HepG2 (cell line): Measurements from ENCODE around the gene SCNM1. TPM values are rescaled to one million over a fixed set of nuclear protein-coding genes. Genes with fewer than 3 reads are reported as not detected.

Experiments used
- BRF2 ChIP-seq: sonication (generic); formaldehyde crosslinking; IDR thresholded peaks from 2 replicates; pipeline ENCODE4 v1.8.1; 2022; ENCODE audit warnings: mild to moderate bottlenecking, missing genetic modification reagents
- ISX ChIP-seq: sonication (generic); formaldehyde crosslinking; conservative IDR thresholded peaks from 2 replicates; pipeline ENCODE4 v1.5.0; 2020; ENCODE audit warnings: missing genetic modification reagents
- KDM1A ChIP-seq: IDR thresholded peaks from 2 replicates; pipeline ENCODE4 v1.6.1; 2016; ENCODE audit warnings: missing compliant biosample characterization
- KLF13 ChIP-seq: sonication (generic); formaldehyde crosslinking; IDR thresholded peaks from 2 replicates; pipeline ENCODE4 v1.4.0; 2020; ENCODE audit warnings: mild to moderate bottlenecking, missing genetic modification reagents
- MAZ ChIP-seq, 2 experiments: sonication (generic) in 1 of 2; formaldehyde crosslinking in 1 of 2; IDR thresholded peaks; 2 replicates each; pipeline versions ENCODE4 v1.5.0 to v1.6.1; 2012 to 2020; ENCODE audit warnings: low read depth in 2 of 2, mild to moderate bottlenecking in 2 of 2, borderline replicate concordance in 1 of 2, improper control_type of control experiment in 1 of 2, low read length in 1 of 2, missing genetic modification reagents in 1 of 2, moderate library complexity in 1 of 2
- MTA3 ChIP-seq: sonication (generic); formaldehyde crosslinking; IDR thresholded peaks from 2 replicates; pipeline ENCODE4 v1.4.0; 2020; ENCODE audit warnings: missing genetic modification reagents
- MTERF4 ChIP-seq: sonication (generic); formaldehyde crosslinking; IDR thresholded peaks from 2 replicates; pipeline ENCODE4 v1.8.0; 2023; ENCODE audit warnings: mild to moderate bottlenecking, missing genetic modification reagents
- NRL ChIP-seq: sonication (generic); formaldehyde crosslinking; IDR thresholded peaks from 2 replicates; pipeline ENCODE4 v1.5.0; 2020; ENCODE audit warnings: missing genetic modification reagents, mild to moderate bottlenecking, moderate library complexity, borderline replicate concordance
- RFX5 ChIP-seq: IDR thresholded peaks from 2 replicates; pipeline ENCODE4 v1.6.1; 2011; ENCODE audit warnings: low read depth, low read length, improper control_type of control experiment
- RNF2 ChIP-seq: fragments of 450-650 bp; conservative IDR thresholded peaks from 2 replicates; pipeline ENCODE4 v1.6.1; 2016; ENCODE audit warnings: low read depth
- SIN3A ChIP-seq: IDR thresholded peaks from 2 replicates; pipeline ENCODE4 v1.6.1; 2011; ENCODE audit warnings: low read depth, mild to moderate bottlenecking, control low read depth, low read length, borderline replicate concordance
- SP5 ChIP-seq: IDR thresholded peaks from 2 replicates; pipeline ENCODE4 v1.6.1; 2016; ENCODE audit warnings: low read depth, borderline replicate concordance
- SRSF4 ChIP-seq: fragments of 200-400 bp; formaldehyde crosslinking; IDR thresholded peaks from one replicate; pipeline ENCODE4 v1.6.1; 2018; ENCODE audit warnings: mild to moderate bottlenecking, low read depth, low read length, moderate library complexity; ENCODE audit not compliant: poor library complexity, severe bottlenecking
- SSRP1 ChIP-seq: IDR thresholded peaks from 2 replicates; pipeline ENCODE4 v1.6.1; 2016; ENCODE audit warnings: control low read depth
- ZBED4 ChIP-seq: sonication (generic); formaldehyde crosslinking; IDR thresholded peaks from 2 replicates; pipeline ENCODE4 v1.4.0; 2020; ENCODE audit warnings: missing genetic modification reagents, borderline replicate concordance
- ZBTB38 ChIP-seq: sonication (generic); formaldehyde crosslinking; IDR thresholded peaks from 2 replicates; pipeline ENCODE4 v1.5.1; 2020; ENCODE audit warnings: mild to moderate bottlenecking, missing genetic modification reagents
- ZNF253 ChIP-seq: sonication (generic); formaldehyde crosslinking; IDR thresholded peaks from 2 replicates; pipeline ENCODE4 v1.8.0; 2022; ENCODE audit warnings: mild to moderate bottlenecking, missing genetic modification reagents, borderline replicate concordance
- ZNF362 ChIP-seq: sonication (generic); formaldehyde crosslinking; IDR thresholded peaks from 2 replicates; pipeline ENCODE4 v1.4.0; 2020; ENCODE audit warnings: missing genetic modification reagents, mild to moderate bottlenecking, borderline replicate concordance
- ZNF430 ChIP-seq: sonication (generic); formaldehyde crosslinking; IDR thresholded peaks from 2 replicates; pipeline ENCODE4 v1.9.0; 2021; ENCODE audit warnings: mild to moderate bottlenecking, missing genetic modification reagents
- ZNF513 ChIP-seq: sonication (generic); formaldehyde crosslinking; conservative IDR thresholded peaks from 2 replicates; pipeline ENCODE4 v1.5.0; 2020; ENCODE audit warnings: missing genetic modification reagents
- ZNF619 ChIP-seq: sonication (generic); formaldehyde crosslinking; IDR thresholded peaks from 2 replicates; pipeline ENCODE4 v1.4.0; 2020; ENCODE audit warnings: mild to moderate bottlenecking, missing genetic modification reagents
- ZNF703 ChIP-seq: sonication (generic); formaldehyde crosslinking; IDR thresholded peaks from 2 replicates; pipeline ENCODE4 v1.5.1; 2020; ENCODE audit warnings: missing genetic modification reagents, mild to moderate bottlenecking, moderate library complexity, borderline replicate concordance
- polyA plus RNA-seq, 8 experiments: library from polyadenylated mRNA; depleted of rRNA in 3 of 8; stranded (reverse) in 7 of 8; unstranded in 1 of 8; fragments of >200 nt; fragmentation: Illumina TruSeq in 4 of 8; extraction: Trizol in 4 of 8; gene quantifications; 2 replicates each; pipeline versions ENCODE4 v1.2.1 to v1.2.3, GENCODE V29; 2011 to 2016; ENCODE audit warnings: low read depth in 4 of 8, missing spikeins in 1 of 8, mixed read lengths in 1 of 8; ENCODE audit not compliant: insufficient read depth in 1 of 8
- total RNA-seq, 5 experiments: library from RNA; depleted of rRNA; stranded (reverse); fragments of >200 nt; fragmentation: Illumina TruSeq; extraction: Trizol; gene quantifications; 2 replicates each; pipeline ENCODE4 v1.2.3, GENCODE V29; 2016; ENCODE audit warnings: low read depth in 1 of 5

The SCNM1 gene
- total and polyA plus RNA-seq, 2 of the 13 experiments (the other 11 are each of a cell fraction or from before 2014, with no cell fraction given) = 16.3 to 31.5 TPM

- TF ChIP-seq BRF2 (CRISPR knock-in tag) (no peak), MTA3 (CRISPR knock-in tag) (no peak), KLF13 (CRISPR knock-in tag) (no peak), MTERF4 (CRISPR knock-in tag) (no peak), RFX5 (no peak), SIN3A (0 out of 2 replicates have a peak, but pooled peaks have one; percentile 28), RNF2 (no peak), MAZ (IDR thresholded peaks at IDR 0.05; ENCODE audit: borderline replicate concordance, low read depth, low read length) (no peak), MAZ (CRISPR knock-in tag; IDR thresholded peaks at IDR 0.05; ENCODE audit: low read depth) (peak; percentile 15; the same call in 1 of the 2 replicates), KDM1A (CRISPR knock-in tag) (no peak), ZNF619 (CRISPR knock-in tag) (no peak), ZNF703 (CRISPR knock-in tag) (no peak), ZNF362 (CRISPR knock-in tag) (peak; percentile 91), ZBTB38 (CRISPR knock-in tag) (no peak), SRSF4 (no peak), ZNF253 (CRISPR knock-in tag) (no peak), NRL (CRISPR knock-in tag) (no peak), ZNF430 (no peak), SSRP1 (CRISPR knock-in tag) (no peak), SP5 (CRISPR knock-in tag) (no peak), ZBED4 (CRISPR knock-in tag) (no peak), ZNF513 (CRISPR knock-in tag) (no peak), ISX (no peak)
Measured at GRCh38 chr1:151196292-151196800, 30.4 kb downstream of the SCNM1 start (continued).
